Spinal cord (tissue), 10 donors: ENCODE measurements around the gene GPR132. TPM values are rescaled to one million over a fixed set of nuclear protein-coding genes. Genes with fewer than 3 reads are reported as not detected.

Source experiments
- DNase-seq, 6 donors: peaks; one replicate each; pipeline versions ENCODE4 v3.0.0 to v3.0.0-alpha.2; 2013 to 2015; ENCODE audit warnings: low spot score in 6 of 6, low read depth in 4 of 6
- H3K27ac ChIP-seq: one replicate; pipeline ENCODE4 v1.5.1; 2013; ENCODE audit warnings: low read depth, low read length, control low read depth
- H3K27me3 ChIP-seq: one replicate; pipeline ENCODE4 v1.6.1; 2013; ENCODE audit warnings: low read length; ENCODE audit not compliant: control insufficient read depth, insufficient read depth
- H3K36me3 ChIP-seq: one replicate; pipeline ENCODE4 v1.6.1; 2013; ENCODE audit warnings: low read length; ENCODE audit not compliant: control insufficient read depth, insufficient read depth
- H3K4me1 ChIP-seq: one replicate; pipeline ENCODE4 v1.6.1; 2013; ENCODE audit warnings: low read length; ENCODE audit not compliant: control insufficient read depth, insufficient read depth
- H3K4me3 ChIP-seq: one replicate; pipeline ENCODE4 v1.5.1; 2013; ENCODE audit warnings: low read depth, low read length, control low read depth
- H3K9me3 ChIP-seq: one replicate; pipeline ENCODE4 v1.6.1; 2013; ENCODE audit warnings: low read length; ENCODE audit not compliant: control insufficient read depth, insufficient read depth
- WGBS: methylation state at CpG from one replicate; pipeline ENCODE4 v1.1.5; 2013; ENCODE audit warnings: missing lambda C conversion rate; ENCODE audit not compliant: insufficient coverage; 5-methylcytosine and 5-hydroxymethylcytosine counted together
- polyA plus RNA-seq, 2 donors: library from polyadenylated mRNA; unstranded; fragments of 120-200 nt; gene quantifications; one replicate each; pipeline ENCODE4 v1.2.1, GENCODE V29; 2013; ENCODE audit not compliant: insufficient read length in 2 of 2
- total RNA-seq, 2 donors: library from RNA; depleted of rRNA in 1 of 2; stranded (reverse); fragments of 120-200 nt in 1 of 2; fragments of >200 nt in 1 of 2; gene quantifications; one replicate each; pipeline versions ENCODE4 v1.2.3 to v1.2.4, GENCODE V29; 2013 to 2014
- donor health status: healthy.

GPR132 gene
- total and polyA plus RNA-seq, 4 donors, result 0.69 to 1.4 (median 1.1) TPM

GRCh38 chr14:105023144-105023543, 42.1 kb downstream of the GPR132 start:
- 84% methylated on average over 6 of the region's 11 CpGs for WGBS
- H3K27me3 ChIP-seq, result no peaks in the 10 kb centered on the region

GRCh38 chr14:105022276-105022670, 43.0 kb downstream of the GPR132 start:
- no peaks in the 10 kb centered on the region for H3K27me3 ChIP-seq
- no peak for DNase-seq
- no CpG with 5 or more reads among the region's 2 CpGs for WGBS
- no peak overlapping the region for H3K27ac ChIP-seq
- H3K4me1 ChIP-seq, result peaks cover 26% of the 10 kb centered on the region
- H3K4me3 ChIP-seq, result no peak overlapping the region
- H3K9me3 ChIP-seq, result no peaks in the 10 kb centered on the region
- no peaks in the 10 kb centered on the region for H3K36me3 ChIP-seq

More at GRCh38 chr14:105023144-105023543, 42.1 kb downstream of the GPR132 start:
- Histone ChIP-seq H3K4me3 (no peak overlapping the region), H3K27ac (no peak overlapping the region), H3K36me3 (no peaks in the 10 kb centered on the region), H3K9me3 (no peaks in the 10 kb centered on the region), H3K4me1 (peaks cover 26% of the 10 kb centered on the region)
- no peak for DNase-seq

- Histone ChIP-seq H3K27me3 (no peaks in the 10 kb centered on the region), H3K9me3 (no peaks in the 10 kb centered on the region), H3K36me3 (no peaks in the 10 kb centered on the region), H3K4me3 (peak overlapping the region; percentile 70), H3K27ac (peak overlapping the region; percentile 57), H3K4me1 (peaks cover 26% of the 10 kb centered on the region)
- peak in 3 of 6 donors; percentile 7 to 80 (median 23) for DNase-seq
- 0% methylated on average over 17 of the region's 20 CpGs for WGBS
Measured at GRCh38 chr14:105021656-105022275, 43.5 kb downstream of the GPR132 start.

DNA sequence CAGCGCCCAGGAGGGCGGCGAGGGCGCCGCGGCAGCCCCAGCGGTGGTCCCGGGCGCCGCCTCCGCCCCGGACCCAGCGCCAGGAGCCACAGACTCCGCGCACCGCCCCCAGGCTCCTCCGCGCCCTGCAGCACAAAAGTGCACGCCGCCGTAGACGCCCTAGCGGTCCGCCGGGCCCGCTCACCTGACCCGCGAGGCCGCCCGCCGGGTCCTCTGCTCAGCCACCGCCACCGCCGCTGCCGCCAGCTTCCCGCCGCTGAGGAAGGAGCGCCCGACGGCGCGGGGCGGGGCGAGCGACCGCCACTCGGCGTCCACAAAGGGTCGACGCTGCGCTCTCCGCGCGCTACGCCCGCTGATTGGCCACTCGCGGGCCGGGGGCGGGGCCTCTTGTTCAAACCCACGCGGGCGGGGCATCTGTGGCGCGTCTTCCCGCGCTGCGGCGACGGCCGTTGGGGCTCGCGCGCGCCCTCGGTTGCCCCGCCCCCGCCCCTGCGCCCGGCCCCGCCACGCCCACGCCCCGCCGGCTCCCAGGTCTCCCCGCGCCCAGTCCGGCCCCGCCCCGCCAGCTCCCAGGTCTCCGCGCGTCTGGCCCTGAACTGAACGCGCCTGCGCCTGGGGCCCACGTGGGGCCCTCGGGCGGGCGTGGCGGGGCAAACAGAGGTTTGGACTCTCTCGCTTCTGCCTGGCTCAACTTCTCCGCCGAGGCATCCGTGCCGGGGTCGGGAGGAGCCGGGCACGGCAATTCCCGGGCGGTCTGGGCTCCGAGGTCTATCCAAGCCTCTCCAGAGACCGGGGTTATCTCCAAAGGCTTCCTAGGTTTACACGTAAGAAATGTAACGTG, 44.2 kb downstream of the GPR132 start, which contains the start of gene CDCA4:
Gene CDCA4 (minus strand): TSS at position 269 of the 841 bp plus-strand sequence. CDS start 9,154 bp downstream, outside the sequence.
- H3K4me3 ChIP-seq, result peak within 1 kb of the TSS; percentile 70
- peak; percentile 87 to 99 (median 94) for DNase-seq
- H3K9me3 ChIP-seq, result no peaks in the 10 kb centered on the region
- no peaks in the 10 kb centered on the region for H3K36me3 ChIP-seq
- H3K4me1 ChIP-seq, result peaks cover 26% of the 10 kb centered on the region
- H3K27ac ChIP-seq, result peak within 1 kb of the TSS; percentile 57
- no peaks in the 10 kb centered on the region for H3K27me3 ChIP-seq
- 0% methylated on average over 115 of the region's 115 CpGs for WGBS

DNA sequence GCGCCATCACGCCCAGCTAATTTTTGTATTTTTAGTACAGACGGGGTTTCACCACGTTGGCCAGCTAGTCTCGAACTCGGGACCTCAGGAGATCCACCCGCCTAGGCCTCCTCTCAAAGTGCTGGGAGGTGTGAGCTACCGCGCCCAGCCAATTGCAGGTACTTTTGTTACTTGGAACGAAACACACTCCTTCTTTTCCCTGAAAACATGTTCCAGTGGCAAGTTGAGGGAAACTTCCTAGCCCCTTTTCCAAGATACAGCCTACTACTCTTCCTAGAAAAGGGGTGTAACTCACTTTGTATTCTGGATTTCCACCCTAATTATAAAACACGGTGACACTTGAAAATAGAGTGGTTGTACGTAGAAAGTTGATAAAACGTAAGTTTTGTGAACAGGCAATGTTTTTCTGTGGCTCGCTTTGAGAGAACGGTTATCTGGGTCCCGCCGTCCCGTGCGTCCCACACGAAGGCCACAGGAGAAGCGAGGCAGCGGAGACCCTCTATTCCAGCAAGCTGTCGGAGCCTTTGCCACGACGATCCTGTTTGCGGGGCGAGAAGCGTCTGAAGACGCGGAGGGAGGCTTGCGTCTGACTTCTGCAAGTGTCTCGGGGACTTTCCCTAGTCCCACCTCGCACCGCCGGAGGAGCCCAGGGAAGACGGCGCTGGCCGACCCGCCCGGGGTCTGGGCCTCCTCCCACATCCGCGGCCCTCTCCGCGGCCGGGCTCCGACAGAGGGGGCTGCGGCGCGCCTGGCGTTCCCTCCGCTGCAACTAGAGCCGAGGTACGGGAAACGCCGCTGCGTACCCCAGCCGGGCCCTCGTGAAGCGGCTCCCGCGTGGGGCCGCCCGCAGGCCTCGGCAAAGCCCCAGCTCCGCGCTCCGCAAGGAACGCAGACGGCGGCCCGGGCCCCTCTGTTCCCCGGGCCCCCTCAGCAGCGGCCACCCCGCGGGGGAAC, 45.1 kb downstream of the GPR132 start:
- Histone ChIP-seq H3K36me3 (no peaks in the 10 kb centered on the region), H3K9me3 (no peaks in the 10 kb centered on the region), H3K4me1 (peaks cover 26% of the 10 kb centered on the region), H3K27ac (peak overlapping the region; percentile 55), H3K4me3 (peak overlapping the region; percentile 63), H3K27me3 (no peaks in the 10 kb centered on the region)
- WGBS, result 4% methylated on average over 73 of the region's 75 CpGs
- peak in 4 of 6 donors; percentile 5 to 64 (median 31) for DNase-seq

DNA sequence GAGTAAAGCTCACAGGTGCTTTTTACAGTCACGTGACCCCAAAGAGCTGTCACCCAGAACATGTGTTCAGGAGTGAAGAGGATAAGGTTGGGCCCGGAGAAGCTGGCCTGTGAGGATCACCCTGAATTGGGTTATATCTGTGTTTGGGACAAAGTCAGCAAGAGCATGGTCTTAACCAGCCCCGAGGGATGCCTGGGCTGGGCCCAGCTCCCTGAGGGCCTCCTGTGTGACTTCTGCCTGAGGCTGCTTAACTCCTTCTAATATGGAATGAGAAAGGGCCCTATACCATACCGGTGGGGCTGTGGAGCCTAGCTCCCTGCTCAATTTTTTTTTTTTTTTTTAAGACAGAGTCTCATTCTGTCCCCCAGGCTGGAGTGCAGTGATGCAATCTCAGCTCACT, 46.8 kb downstream of the GPR132 start:
- H3K27ac ChIP-seq, result no peak overlapping the region
- WGBS, result 88% methylated on average over 4 of the region's 4 CpGs
- no peak for DNase-seq
- H3K36me3 ChIP-seq, result peaks cover 3% of the 10 kb centered on the region
- H3K4me1 ChIP-seq, result peaks cover 33% of the 10 kb centered on the region
- no peak overlapping the region for H3K4me3 ChIP-seq
- no peaks in the 10 kb centered on the region for H3K27me3 ChIP-seq
- H3K9me3 ChIP-seq, result no peaks in the 10 kb centered on the region

GRCh38 chr14:105015905-105016304, 49.3 kb downstream of the GPR132 start:
- H3K4me1 ChIP-seq, result peaks cover 43% of the 10 kb centered on the region
- DNase-seq, result no peak
- WGBS, result 92% methylated on average over 4 of the region's 6 CpGs

DNA sequence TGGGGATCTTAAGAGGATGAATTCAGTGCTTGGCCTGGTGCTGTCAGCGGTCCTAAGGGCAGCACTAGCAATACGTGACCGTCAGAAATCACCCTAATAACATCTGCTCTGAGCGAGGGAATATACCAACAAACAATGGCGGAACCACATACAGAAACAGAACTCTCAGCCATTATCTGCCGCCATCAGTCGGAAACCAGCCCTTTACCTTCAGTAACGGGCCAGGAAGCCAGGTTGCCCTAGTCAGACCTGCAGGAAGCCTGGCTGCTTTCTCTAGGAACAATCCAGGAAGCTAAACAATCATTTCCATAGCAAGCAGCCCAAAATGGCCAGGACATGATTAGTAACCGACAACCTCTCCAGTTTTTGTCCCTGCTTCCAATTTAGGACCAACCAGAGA, 50.0 kb downstream of the GPR132 start:
- H3K4me1 ChIP-seq, result peaks cover 42% of the 10 kb centered on the region
- no peak overlapping the region for H3K4me3 ChIP-seq
- peaks cover 22% of the 10 kb centered on the region for H3K36me3 ChIP-seq
- WGBS, result 95% methylated on average over 7 of the region's 9 CpGs
- no peaks in the 10 kb centered on the region for H3K27me3 ChIP-seq
- no peak overlapping the region for H3K27ac ChIP-seq
- H3K9me3 ChIP-seq, result no peaks in the 10 kb centered on the region
- DNase-seq, result no peak

More at GRCh38 chr14:105015905-105016304, 49.3 kb downstream of the GPR132 start:
- Histone ChIP-seq H3K4me3 (no peak overlapping the region), H3K27me3 (no peaks in the 10 kb centered on the region), H3K9me3 (no peaks in the 10 kb centered on the region), H3K36me3 (peaks cover 19% of the 10 kb centered on the region), H3K27ac (no peak overlapping the region)

DNA sequence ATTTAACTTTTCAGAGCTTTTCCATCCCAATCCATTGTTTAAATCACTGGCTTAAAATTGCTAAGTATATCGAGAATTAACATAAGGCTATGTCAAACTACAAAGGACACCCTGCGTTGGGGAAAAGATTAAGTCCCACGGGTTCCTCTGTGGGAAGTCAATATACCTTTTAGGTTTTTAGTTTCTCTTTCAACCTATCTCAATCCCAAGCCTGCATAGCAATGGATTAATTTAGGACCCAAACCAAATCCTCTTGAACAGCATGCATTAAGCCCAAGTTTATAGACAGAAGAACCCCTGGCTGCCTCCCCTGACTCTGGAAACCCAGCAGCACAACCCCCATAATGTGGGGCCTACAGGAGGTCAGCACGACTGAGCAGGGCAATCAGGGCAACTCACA, 50.6 kb downstream of the GPR132 start:
- H3K27ac ChIP-seq, result no peak overlapping the region
- no peak overlapping the region for H3K4me3 ChIP-seq
- no peak for DNase-seq
- WGBS, result 50% methylated on average over 1 of the region's 4 CpGs
- H3K9me3 ChIP-seq, result no peaks in the 10 kb centered on the region
- peaks cover 37% of the 10 kb centered on the region for H3K4me1 ChIP-seq
- peaks cover 26% of the 10 kb centered on the region for H3K36me3 ChIP-seq
- H3K27me3 ChIP-seq, result no peaks in the 10 kb centered on the region
